ENCODE measurements around the gene SPTBN1.

Gene SPTBN1

GRCh38 chr2:54716375-54716774 lies 260.2 kb downstream of the SPTBN1 start:
- H3K27ac ChIP-seq, result no peak overlapping the region
- no peak for DNase-seq
- no peak for TF ChIP-seq CTCF (IDR thresholded peaks at IDR 0.05)
- H3K4me1 ChIP-seq, result no peaks in the 10 kb centered on the region
- no peaks in the 10 kb centered on the region for H3K27me3 ChIP-seq
- H3K9me3 ChIP-seq, result no peaks in the 10 kb centered on the region
- H3K4me3 ChIP-seq, result no peak overlapping the region
- no peaks in the 10 kb centered on the region for H3K36me3 ChIP-seq
- intact Hi-C loops (cut with DNase I; ENCODE audit: low total_unique reads), result no loop called here

- Histone ChIP-seq H3K27ac (no peak overlapping the region), H3K9me3 (no peaks in the 10 kb centered on the region), H3K27me3 (no peaks in the 10 kb centered on the region), H3K36me3 (no peaks in the 10 kb centered on the region), H3K4me1 (peaks cover 0 to 18% (median 9%) of the 10 kb centered on the region in 4 donors), H3K4me3 (no peak overlapping the region)
- intact Hi-C loops (cut with DNase I; ENCODE audit: low total_unique reads), result loop anchor here (10.0 kb wide), 2 partner anchors 454 to 606 kb away; partner anchors contain the start of gene ACYP2
- TF ChIP-seq CTCF (IDR thresholded peaks at IDR 0.05), result no peak
- DNase-seq, result no peak
Measured at GRCh38 chr2:54720563-54720962, 264.4 kb downstream of the SPTBN1 start.

Data from tibial artery (tissue), 4 donors.